GM23338 (cell line): ENCODE results near the gene EFCAB12. TPM values are rescaled to one million over a fixed set of nuclear protein-coding genes. Genes with fewer than 3 reads are reported as not detected.

Source experiments
- ATAC-seq: fragments of 200-7000 bp; cut with Tn5 transposase; 3 replicates; pipeline ENCODE4 v1.9.1; 2020
- DNase-seq: peaks from one replicate; pipeline ENCODE4 v3.0.0-alpha.2; 2015; ENCODE audit warnings: low spot score
- H2AFZ ChIP-seq: fragments of 200-600 bp; sonication (generic); 2 replicates; pipeline ENCODE4 v1.8.0; 2016; ENCODE audit warnings: antibody characterized with exemption, mild to moderate bottlenecking, moderate library complexity
- H3F3A ChIP-seq: fragments of 200-600 bp; sonication (generic); replicated peaks from 2 replicates; pipeline ENCODE4 v1.8.0; 2017; ENCODE audit warnings: antibody characterized with exemption, mixed run types, low read depth
- H3K27ac ChIP-seq: fragments of 200-600 bp; sonication (generic); 2 replicates; pipeline ENCODE4 v1.6.1; 2016; ENCODE audit warnings: low read depth
- H3K27me3 ChIP-seq: fragments of 200-600 bp; sonication (generic); 2 replicates; pipeline ENCODE4 v1.8.0; 2016; ENCODE audit warnings: mild to moderate bottlenecking, mixed run types, moderate library complexity; ENCODE audit not compliant: insufficient read depth
- H3K36me3 ChIP-seq: fragments of 200-600 bp; sonication (generic); 2 replicates; pipeline ENCODE4 v1.8.0; 2016; ENCODE audit warnings: mild to moderate bottlenecking; ENCODE audit not compliant: insufficient read depth
- H3K4me1 ChIP-seq: fragments of 200-600 bp; sonication (generic); 2 replicates; pipeline ENCODE4 v1.8.0; 2016; ENCODE audit warnings: mild to moderate bottlenecking, moderate library complexity; ENCODE audit not compliant: insufficient read depth
- H3K4me2 ChIP-seq: fragments of 200-600 bp; sonication (generic); 2 replicates; pipeline ENCODE4 v1.7.1; 2017; ENCODE audit warnings: mixed run types
- H3K4me3 ChIP-seq: fragments of 200-600 bp; sonication (generic); 2 replicates; pipeline ENCODE4 v1.6.1; 2016; ENCODE audit warnings: mixed run types
- H3K79me2 ChIP-seq: fragments of 200-600 bp; sonication (generic); replicated peaks from 2 replicates; pipeline ENCODE4 v1.8.0; 2017; ENCODE audit warnings: mild to moderate bottlenecking; ENCODE audit not compliant: insufficient read depth
- H3K9me2 ChIP-seq: fragments of 200-600 bp; sonication (generic); 2 replicates; pipeline ENCODE4 v1.8.0; 2017; ENCODE audit not compliant: insufficient read depth
- H4K20me1 ChIP-seq: fragments of 200-600 bp; sonication (generic); replicated peaks from 2 replicates; pipeline ENCODE4 v1.8.0; 2017; ENCODE audit warnings: mild to moderate bottlenecking; ENCODE audit not compliant: insufficient read depth
- H3K27ac Mint-ChIP-seq: 2 replicates; pipeline ENCODE4 v1.8.0; 2020; ENCODE audit warnings: inconsistent platforms, mild to moderate bottlenecking, moderate library complexity, mixed read lengths
- H3K27me3 Mint-ChIP-seq: 3 replicates; pipeline ENCODE4 v1.8.0; 2022; ENCODE audit warnings: low read depth, mild to moderate bottlenecking, moderate library complexity, mixed read lengths, inconsistent platforms; ENCODE audit not compliant: insufficient read depth, poor library complexity
- H3K36me3 Mint-ChIP-seq: 3 replicates; pipeline ENCODE4 v1.8.0; 2021; ENCODE audit warnings: low read depth, mild to moderate bottlenecking, inconsistent platforms, moderate library complexity, mixed read lengths
- H3K4me1 Mint-ChIP-seq: 3 replicates; pipeline ENCODE4 v1.8.0; 2020; ENCODE audit warnings: mild to moderate bottlenecking, inconsistent platforms, mixed read lengths
- H3K4me3 Mint-ChIP-seq: 3 replicates; pipeline ENCODE4 v1.8.0; 2021; ENCODE audit warnings: moderate library complexity, mild to moderate bottlenecking, inconsistent platforms, mixed read lengths
- H3K9me3 Mint-ChIP-seq: 3 replicates; pipeline ENCODE4 v1.8.0; 2020; ENCODE audit warnings: moderate library complexity, mild to moderate bottlenecking, inconsistent platforms, mixed read lengths
- CREB1 ChIP-seq: fragments of 250-450 bp; sonication (Bioruptor Pico); IDR thresholded peaks from 2 replicates; pipeline ENCODE4 v1.5.0; 2020; ENCODE audit warnings: low read depth, mild to moderate bottlenecking, moderate library complexity
- EZH2 ChIP-seq: fragments of 200-600 bp; sonication (generic); IDR thresholded peaks from one replicate; pipeline ENCODE4 v1.8.0; 2017; ENCODE audit warnings: antibody characterized with exemption, mild to moderate bottlenecking, low read depth; ENCODE audit not compliant: unreplicated experiment
- EZH2phosphoT487 ChIP-seq: fragments of 200-600 bp; sonication (generic); IDR thresholded peaks from one replicate; pipeline ENCODE4 v1.8.1; 2018; ENCODE audit warnings: antibody characterized with exemption; ENCODE audit not compliant: unreplicated experiment
- JUNB ChIP-seq: IDR thresholded peaks from one replicate; pipeline ENCODE4 v1.6.1; 2016; ENCODE audit warnings: antibody characterized with exemption; ENCODE audit not compliant: unreplicated experiment
- NANOG ChIP-seq: IDR thresholded peaks from 2 replicates; pipeline ENCODE4 v1.6.1; 2016; ENCODE audit warnings: antibody characterized with exemption, borderline replicate concordance
- POLR2AphosphoS5 ChIP-seq: IDR thresholded peaks from 2 replicates; pipeline ENCODE4 v1.6.1; 2016; ENCODE audit warnings: antibody characterized with exemption, low read depth
- STAT1 ChIP-seq: IDR thresholded peaks from one replicate; pipeline ENCODE4 v1.6.1; 2016; ENCODE audit warnings: antibody characterized with exemption; ENCODE audit not compliant: unreplicated experiment
- ZNF114 ChIP-seq: fragments of 250-450 bp; sonication (Bioruptor Pico); IDR thresholded peaks from 2 replicates; pipeline ENCODE4 v1.5.0; 2020; ENCODE audit warnings: mild to moderate bottlenecking, moderate library complexity
- ZNF331 ChIP-seq: fragments of 250-450 bp; sonication (Bioruptor Pico); IDR thresholded peaks from 2 replicates; pipeline ENCODE4 v1.5.0; 2020; ENCODE audit warnings: low read depth, mild to moderate bottlenecking, moderate library complexity
- polyA plus RNA-seq: library from polyadenylated mRNA; unstranded; fragments of >200 nt; fragmentation: Nextera tagmentation; extraction: Ambion mirVana; gene quantifications from 2 replicates; pipeline ENCODE4 v1.2.1, GENCODE V29; 2016
- total RNA-seq: library from RNA; depleted of rRNA; stranded (reverse); fragments of >200 nt; shearing (Covaris generic); gene quantifications from 2 replicates; pipeline ENCODE4 v1.2.3, GENCODE V29; 2014
- TF ChIP-seq, protein P1 (sequence below): fragments of 250-450 bp; sonication (Bioruptor Pico); IDR thresholded peaks from 2 replicates; pipeline ENCODE4 v1.5.0; 2020; ENCODE audit warnings: mild to moderate bottlenecking, moderate library complexity
- TF ChIP-seq, protein P2 (sequence below): IDR thresholded peaks from 2 replicates; pipeline ENCODE4 v1.6.1; 2016; ENCODE audit warnings: antibody characterized with exemption
- TF ChIP-seq, protein P3 (sequence below): IDR thresholded peaks from one replicate; pipeline ENCODE4 v1.6.1; 2018; ENCODE audit warnings: antibody characterized with exemption; ENCODE audit not compliant: unreplicated experiment
- TF ChIP-seq, protein P4 (sequence below), 2 experiments: fragments of 200-600 bp in 1 of 2; sonication (generic) in 1 of 2; conservative IDR thresholded peaks; 2 replicates each; pipeline versions ENCODE4 v1.5.1 to v1.6.1; 2016 to 2017; ENCODE audit warnings: antibody characterized with exemption in 2 of 2, low read depth in 2 of 2, mild to moderate bottlenecking in 2 of 2, moderate library complexity in 1 of 2

The EFCAB12 gene
- total and polyA plus RNA-seq, 2 experiments from 2014 or later = 0.24 to 0.65 TPM

DNA sequence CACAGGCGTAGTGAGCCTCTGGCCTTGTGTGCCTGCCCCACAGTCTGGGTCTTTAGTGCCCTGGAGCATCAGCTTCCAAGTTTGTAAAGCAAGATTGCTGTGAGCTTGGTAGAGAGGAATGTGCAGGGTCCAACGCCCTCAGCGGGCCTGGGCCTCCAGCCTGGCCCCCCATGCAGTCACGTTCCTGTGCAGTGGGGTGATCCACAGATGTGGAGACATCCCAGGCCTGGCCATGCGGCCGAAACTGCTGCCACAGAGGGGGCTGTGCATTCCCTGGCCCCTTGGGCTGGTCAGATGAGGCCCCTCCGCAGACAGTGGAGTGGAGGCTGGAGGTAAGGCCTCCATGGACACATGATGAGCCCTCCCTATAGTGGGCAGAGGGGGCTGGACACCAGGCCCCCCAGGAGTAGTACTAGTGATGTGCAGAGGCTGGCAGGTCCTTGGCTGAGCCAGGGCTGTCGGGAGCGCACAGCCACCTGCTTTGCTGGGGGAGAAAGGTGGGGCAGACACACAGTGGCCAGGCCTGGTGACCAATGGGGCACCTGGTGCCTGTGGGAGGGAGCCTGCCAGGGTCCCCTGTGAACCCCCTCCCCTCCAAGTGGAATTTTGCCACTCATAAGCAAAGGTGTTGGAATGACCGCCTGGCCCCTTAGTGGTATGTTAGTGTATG, 71.5 kb downstream of the EFCAB12 start:
- Mint-ChIP-seq H3K27me3 (peaks cover 16% of the 10 kb centered on the region), H3K4me1 (peaks cover 16% of the 10 kb centered on the region), H3K36me3 (peaks cover 7% of the 10 kb centered on the region; the same call in 2 of the 3 replicates), H3K27ac (no peak overlapping the region), H3K9me3 (peaks cover 8% of the 10 kb centered on the region), H3K4me3 (no peak overlapping the region)
- no peaks in the 10 kb centered on the region for H3K36me3 ChIP-seq
- H4K20me1 ChIP-seq = no peaks in the 10 kb centered on the region
- no peaks in the 10 kb centered on the region for H3K4me1 ChIP-seq
- ATAC-seq = no peak
- TF ChIP-seq CREB1 (no peak), EZH2phosphoT487 (no peak), POLR2AphosphoS5 (no peak), ZNF331 (CRISPR knock-in tag) (no peak), EZH2 (no peak), NANOG (no peak), JUNB (no peak), ZNF114 (no peak), STAT1 (no peak)
- TF ChIP-seq, protein P1, sequence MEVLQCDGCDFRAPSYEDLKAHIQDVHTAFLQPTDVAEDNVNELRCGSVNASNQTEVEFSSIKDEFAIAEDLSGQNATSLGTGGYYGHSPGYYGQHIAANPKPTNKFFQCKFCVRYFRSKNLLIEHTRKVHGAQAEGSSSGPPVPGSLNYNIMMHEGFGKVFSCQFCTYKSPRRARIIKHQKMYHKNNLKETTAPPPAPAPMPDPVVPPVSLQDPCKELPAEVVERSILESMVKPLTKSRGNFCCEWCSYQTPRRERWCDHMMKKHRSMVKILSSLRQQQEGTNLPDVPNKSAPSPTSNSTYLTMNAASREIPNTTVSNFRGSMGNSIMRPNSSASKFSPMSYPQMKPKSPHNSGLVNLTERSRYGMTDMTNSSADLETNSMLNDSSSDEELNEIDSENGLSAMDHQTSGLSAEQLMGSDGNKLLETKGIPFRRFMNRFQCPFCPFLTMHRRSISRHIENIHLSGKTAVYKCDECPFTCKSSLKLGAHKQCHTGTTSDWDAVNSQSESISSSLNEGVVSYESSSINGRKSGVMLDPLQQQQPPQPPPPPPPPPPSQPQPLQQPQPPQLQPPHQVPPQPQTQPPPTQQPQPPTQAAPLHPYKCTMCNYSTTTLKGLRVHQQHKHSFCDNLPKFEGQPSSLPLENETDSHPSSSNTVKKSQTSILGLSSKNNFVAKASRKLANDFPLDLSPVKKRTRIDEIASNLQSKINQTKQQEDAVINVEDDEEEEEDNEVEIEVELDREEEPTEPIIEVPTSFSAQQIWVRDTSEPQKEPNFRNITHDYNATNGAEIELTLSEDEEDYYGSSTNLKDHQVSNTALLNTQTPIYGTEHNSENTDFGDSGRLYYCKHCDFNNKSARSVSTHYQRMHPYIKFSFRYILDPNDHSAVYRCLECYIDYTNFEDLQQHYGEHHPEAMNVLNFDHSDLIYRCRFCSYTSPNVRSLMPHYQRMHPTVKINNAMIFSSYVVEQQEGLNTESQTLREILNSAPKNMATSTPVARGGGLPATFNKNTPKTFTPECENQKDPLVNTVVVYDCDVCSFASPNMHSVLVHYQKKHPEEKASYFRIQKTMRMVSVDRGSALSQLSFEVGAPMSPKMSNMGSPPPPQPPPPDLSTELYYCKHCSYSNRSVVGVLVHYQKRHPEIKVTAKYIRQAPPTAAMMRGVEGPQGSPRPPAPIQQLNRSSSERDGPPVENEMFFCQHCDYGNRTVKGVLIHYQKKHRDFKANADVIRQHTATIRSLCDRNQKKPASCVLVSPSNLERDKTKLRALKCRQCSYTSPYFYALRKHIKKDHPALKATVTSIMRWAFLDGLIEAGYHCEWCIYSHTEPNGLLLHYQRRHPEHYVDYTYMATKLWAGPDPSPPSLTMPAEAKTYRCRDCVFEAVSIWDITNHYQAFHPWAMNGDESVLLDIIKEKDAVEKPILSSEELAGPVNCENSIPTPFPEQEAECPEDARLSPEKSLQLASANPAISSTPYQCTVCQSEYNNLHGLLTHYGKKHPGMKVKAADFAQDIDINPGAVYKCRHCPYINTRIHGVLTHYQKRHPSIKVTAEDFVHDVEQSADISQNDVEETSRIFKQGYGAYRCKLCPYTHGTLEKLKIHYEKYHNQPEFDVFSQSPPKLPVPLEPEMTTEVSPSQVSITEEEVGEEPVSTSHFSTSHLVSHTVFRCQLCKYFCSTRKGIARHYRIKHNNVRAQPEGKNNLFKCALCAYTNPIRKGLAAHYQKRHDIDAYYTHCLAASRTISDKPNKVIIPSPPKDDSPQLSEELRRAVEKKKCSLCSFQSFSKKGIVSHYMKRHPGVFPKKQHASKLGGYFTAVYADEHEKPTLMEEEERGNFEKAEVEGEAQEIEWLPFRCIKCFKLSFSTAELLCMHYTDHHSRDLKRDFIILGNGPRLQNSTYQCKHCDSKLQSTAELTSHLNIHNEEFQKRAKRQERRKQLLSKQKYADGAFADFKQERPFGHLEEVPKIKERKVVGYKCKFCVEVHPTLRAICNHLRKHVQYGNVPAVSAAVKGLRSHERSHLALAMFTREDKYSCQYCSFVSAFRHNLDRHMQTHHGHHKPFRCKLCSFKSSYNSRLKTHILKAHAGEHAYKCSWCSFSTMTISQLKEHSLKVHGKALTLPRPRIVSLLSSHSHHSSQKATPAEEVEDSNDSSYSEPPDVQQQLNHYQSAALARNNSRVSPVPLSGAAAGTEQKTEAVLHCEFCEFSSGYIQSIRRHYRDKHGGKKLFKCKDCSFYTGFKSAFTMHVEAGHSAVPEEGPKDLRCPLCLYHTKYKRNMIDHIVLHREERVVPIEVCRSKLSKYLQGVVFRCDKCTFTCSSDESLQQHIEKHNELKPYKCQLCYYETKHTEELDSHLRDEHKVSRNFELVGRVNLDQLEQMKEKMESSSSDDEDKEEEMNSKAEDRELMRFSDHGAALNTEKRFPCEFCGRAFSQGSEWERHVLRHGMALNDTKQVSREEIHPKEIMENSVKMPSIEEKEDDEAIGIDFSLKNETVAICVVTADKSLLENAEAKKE (CRISPR knock-in tag) = no peak
- TF ChIP-seq, protein P2, sequence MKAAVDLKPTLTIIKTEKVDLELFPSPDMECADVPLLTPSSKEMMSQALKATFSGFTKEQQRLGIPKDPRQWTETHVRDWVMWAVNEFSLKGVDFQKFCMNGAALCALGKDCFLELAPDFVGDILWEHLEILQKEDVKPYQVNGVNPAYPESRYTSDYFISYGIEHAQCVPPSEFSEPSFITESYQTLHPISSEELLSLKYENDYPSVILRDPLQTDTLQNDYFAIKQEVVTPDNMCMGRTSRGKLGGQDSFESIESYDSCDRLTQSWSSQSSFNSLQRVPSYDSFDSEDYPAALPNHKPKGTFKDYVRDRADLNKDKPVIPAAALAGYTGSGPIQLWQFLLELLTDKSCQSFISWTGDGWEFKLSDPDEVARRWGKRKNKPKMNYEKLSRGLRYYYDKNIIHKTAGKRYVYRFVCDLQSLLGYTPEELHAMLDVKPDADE = no peak
- TF ChIP-seq, protein P3, sequence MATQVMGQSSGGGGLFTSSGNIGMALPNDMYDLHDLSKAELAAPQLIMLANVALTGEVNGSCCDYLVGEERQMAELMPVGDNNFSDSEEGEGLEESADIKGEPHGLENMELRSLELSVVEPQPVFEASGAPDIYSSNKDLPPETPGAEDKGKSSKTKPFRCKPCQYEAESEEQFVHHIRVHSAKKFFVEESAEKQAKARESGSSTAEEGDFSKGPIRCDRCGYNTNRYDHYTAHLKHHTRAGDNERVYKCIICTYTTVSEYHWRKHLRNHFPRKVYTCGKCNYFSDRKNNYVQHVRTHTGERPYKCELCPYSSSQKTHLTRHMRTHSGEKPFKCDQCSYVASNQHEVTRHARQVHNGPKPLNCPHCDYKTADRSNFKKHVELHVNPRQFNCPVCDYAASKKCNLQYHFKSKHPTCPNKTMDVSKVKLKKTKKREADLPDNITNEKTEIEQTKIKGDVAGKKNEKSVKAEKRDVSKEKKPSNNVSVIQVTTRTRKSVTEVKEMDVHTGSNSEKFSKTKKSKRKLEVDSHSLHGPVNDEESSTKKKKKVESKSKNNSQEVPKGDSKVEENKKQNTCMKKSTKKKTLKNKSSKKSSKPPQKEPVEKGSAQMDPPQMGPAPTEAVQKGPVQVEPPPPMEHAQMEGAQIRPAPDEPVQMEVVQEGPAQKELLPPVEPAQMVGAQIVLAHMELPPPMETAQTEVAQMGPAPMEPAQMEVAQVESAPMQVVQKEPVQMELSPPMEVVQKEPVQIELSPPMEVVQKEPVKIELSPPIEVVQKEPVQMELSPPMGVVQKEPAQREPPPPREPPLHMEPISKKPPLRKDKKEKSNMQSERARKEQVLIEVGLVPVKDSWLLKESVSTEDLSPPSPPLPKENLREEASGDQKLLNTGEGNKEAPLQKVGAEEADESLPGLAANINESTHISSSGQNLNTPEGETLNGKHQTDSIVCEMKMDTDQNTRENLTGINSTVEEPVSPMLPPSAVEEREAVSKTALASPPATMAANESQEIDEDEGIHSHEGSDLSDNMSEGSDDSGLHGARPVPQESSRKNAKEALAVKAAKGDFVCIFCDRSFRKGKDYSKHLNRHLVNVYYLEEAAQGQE = no peak
- TF ChIP-seq, protein P4, sequence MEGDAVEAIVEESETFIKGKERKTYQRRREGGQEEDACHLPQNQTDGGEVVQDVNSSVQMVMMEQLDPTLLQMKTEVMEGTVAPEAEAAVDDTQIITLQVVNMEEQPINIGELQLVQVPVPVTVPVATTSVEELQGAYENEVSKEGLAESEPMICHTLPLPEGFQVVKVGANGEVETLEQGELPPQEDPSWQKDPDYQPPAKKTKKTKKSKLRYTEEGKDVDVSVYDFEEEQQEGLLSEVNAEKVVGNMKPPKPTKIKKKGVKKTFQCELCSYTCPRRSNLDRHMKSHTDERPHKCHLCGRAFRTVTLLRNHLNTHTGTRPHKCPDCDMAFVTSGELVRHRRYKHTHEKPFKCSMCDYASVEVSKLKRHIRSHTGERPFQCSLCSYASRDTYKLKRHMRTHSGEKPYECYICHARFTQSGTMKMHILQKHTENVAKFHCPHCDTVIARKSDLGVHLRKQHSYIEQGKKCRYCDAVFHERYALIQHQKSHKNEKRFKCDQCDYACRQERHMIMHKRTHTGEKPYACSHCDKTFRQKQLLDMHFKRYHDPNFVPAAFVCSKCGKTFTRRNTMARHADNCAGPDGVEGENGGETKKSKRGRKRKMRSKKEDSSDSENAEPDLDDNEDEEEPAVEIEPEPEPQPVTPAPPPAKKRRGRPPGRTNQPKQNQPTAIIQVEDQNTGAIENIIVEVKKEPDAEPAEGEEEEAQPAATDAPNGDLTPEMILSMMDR (conservative IDR thresholded peaks at IDR 0.05; ENCODE audit: low read depth in 2 of 2) = no peak
- no peaks in the 10 kb centered on the region for H3K9me2 ChIP-seq
- 0 out of 2 replicates have a peak overlapping the region, but pooled peaks have one; percentile 32 for H2AFZ ChIP-seq
- no peak overlapping the region for H3K27ac ChIP-seq
- no peaks in the 10 kb centered on the region for H3K79me2 ChIP-seq
- no peaks in the 10 kb centered on the region for H3K27me3 ChIP-seq
- H3F3A ChIP-seq = 0 out of 2 replicates have a peak, but pooled peaks cover 2% of the 10 kb centered on the region
- no peak for DNase-seq
- H3K4me3 ChIP-seq = no peak overlapping the region
- H3K4me2 ChIP-seq = no peak overlapping the region
